ENCODE measurements around the gene C17orf58. TPM values are rescaled to one million over a fixed set of nuclear protein-coding genes. Genes with fewer than 3 reads are reported as not detected.
A peak's percentile ranks its signal among the peaks of the same experiment; 100 is the strongest.
"Not testable (repeated sequence)": the region's sequence is repeated elsewhere in the genome, so short reads cannot be mapped to it uniquely, and the experiment has no call there.

Gene C17orf58
- total RNA-seq, 1 donor from 2014 or later = 43.9 TPM

GRCh38 chr17:68029512-68030215 is 33.4 kb upstream of the C17orf58 start:
- Histone ChIP-seq H3K4me1 (peaks cover 11% of the 10 kb centered on the region), H3K27me3 (no peaks in the 10 kb centered on the region), H3K27ac (no peak overlapping the region), H3K79me2 (ENCODE audit: low read depth) (no peaks in the 10 kb centered on the region), H3K36me3 (no peaks in the 10 kb centered on the region), H3K9ac (no peak overlapping the region), H2AFZ (replicated peaks) (peak overlapping the region; percentile 26), H3K9me3 (ENCODE audit: low read depth) (no peaks in the 10 kb centered on the region), H3K4me3 (no peak overlapping the region), H4K20me1 (ENCODE audit: low read depth) (no peaks in the 10 kb centered on the region), H3F3A (ENCODE audit: low read depth) (peaks cover 17% of the 10 kb centered on the region), H3K4me2 (no peak overlapping the region)
- no peak for TF ChIP-seq EZH2phosphoT487 (IDR thresholded peaks at IDR 0.05)
- no peak for TF ChIP-seq EZH2 (IDR thresholded peaks at IDR 0.05)
- TF ChIP-seq CTCF (IDR thresholded peaks at IDR 0.05) = no peak
- H3K27ac Mint-ChIP-seq = no peak overlapping the region
- peaks cover 16% of the 10 kb centered on the region for H3K4me1 Mint-ChIP-seq
- no peak for DNase-seq (ENCODE audit: low spot score)
- no peaks in the 10 kb centered on the region for H3K27me3 Mint-ChIP-seq (ENCODE audit: insufficient read depth, low read depth)
- H3K36me3 Mint-ChIP-seq = no peaks in the 10 kb centered on the region
- H3K4me3 Mint-ChIP-seq = no peak overlapping the region
- no peaks in the 10 kb centered on the region for H3K9me3 Mint-ChIP-seq

GRCh38 chr17:68022547-68022946 is 26.3 kb upstream of the C17orf58 start:
- not testable (repeated sequence) for H3K4me3 ChIP-seq; H3K4me3 Mint-ChIP-seq; H4K20me1 ChIP-seq (ENCODE audit: low read depth); H3K79me2 ChIP-seq (ENCODE audit: low read depth); H3K27me3 ChIP-seq; H3K9me3 Mint-ChIP-seq; H3K9me3 ChIP-seq (ENCODE audit: low read depth); H2AFZ ChIP-seq (replicated peaks); H3K36me3 Mint-ChIP-seq; H3K36me3 ChIP-seq; H3K27ac Mint-ChIP-seq; H3K9ac ChIP-seq; DNase-seq (ENCODE audit: low spot score); H3K4me2 ChIP-seq; H3K27ac ChIP-seq; H3K4me1 ChIP-seq
- Mint-ChIP-seq H3K4me1 (peaks cover 22% of the 10 kb centered on the region), H3K27me3 (ENCODE audit: insufficient read depth, low read depth) (peaks cover 17% of the 10 kb centered on the region)
- peaks cover 12% of the 10 kb centered on the region for H3F3A ChIP-seq (ENCODE audit: low read depth)

GRCh38 chr17:68021963-68022362 is 25.7 kb upstream of the C17orf58 start:
- Mint-ChIP-seq H3K4me1 (peaks cover 23% of the 10 kb centered on the region), H3K4me3 (peak overlapping the region; percentile 66), H3K27ac (no peak overlapping the region), H3K9me3 (peaks cover 10% of the 10 kb centered on the region), H3K36me3 (peaks cover 4% of the 10 kb centered on the region), H3K27me3 (ENCODE audit: insufficient read depth, low read depth) (peaks cover 17% of the 10 kb centered on the region)
- no peak for DNase-seq (ENCODE audit: low spot score)
- Histone ChIP-seq H3K79me2 (ENCODE audit: low read depth) (no peaks in the 10 kb centered on the region), H3K27ac (no peak overlapping the region), H3K9me3 (ENCODE audit: low read depth) (no peaks in the 10 kb centered on the region), H3K9ac (no peak overlapping the region), H2AFZ (replicated peaks) (no peak overlapping the region), H3F3A (ENCODE audit: low read depth) (peaks cover 12% of the 10 kb centered on the region), H4K20me1 (ENCODE audit: low read depth) (no peaks in the 10 kb centered on the region), H3K4me3 (no peak overlapping the region), H3K36me3 (no peaks in the 10 kb centered on the region), H3K4me1 (no peaks in the 10 kb centered on the region), H3K4me2 (no peak overlapping the region), H3K27me3 (no peaks in the 10 kb centered on the region)
- TF ChIP-seq EZH2 (IDR thresholded peaks at IDR 0.05) (no peak), EZH2phosphoT487 (IDR thresholded peaks at IDR 0.05) (no peak), CTCF (IDR thresholded peaks at IDR 0.05) (no peak)

- Mint-ChIP-seq H3K4me1 (peaks cover 23% of the 10 kb centered on the region), H3K4me3 (peak overlapping the region; percentile 86), H3K27ac (peak overlapping the region; percentile 81), H3K27me3 (ENCODE audit: insufficient read depth, low read depth) (peaks cover 17% of the 10 kb centered on the region)
- H3K4me2 ChIP-seq = peak overlapping the region; percentile 73
- H3F3A ChIP-seq (ENCODE audit: low read depth) = peaks cover 12% of the 10 kb centered on the region
- not testable (repeated sequence) for H3K9me3 Mint-ChIP-seq; H3K36me3 ChIP-seq; H3K27me3 ChIP-seq; H3K9me3 ChIP-seq (ENCODE audit: low read depth); H3K79me2 ChIP-seq (ENCODE audit: low read depth); H3K4me1 ChIP-seq; H4K20me1 ChIP-seq (ENCODE audit: low read depth); DNase-seq (ENCODE audit: low spot score); H3K27ac ChIP-seq; H3K9ac ChIP-seq; H3K36me3 Mint-ChIP-seq
- peak overlapping the region; percentile 51 for H3K4me3 ChIP-seq
- H2AFZ ChIP-seq (replicated peaks) = peak overlapping the region; percentile 85
Observed at GRCh38 chr17:68020791-68021190, 24.5 kb upstream of the C17orf58 start.
